GM13977 (cell line): Measurements from ENCODE around the gene SMG7.

Experiments
- DNase-seq: peaks from one replicate; pipeline ENCODE4 v3.0.0; 2012; ENCODE audit warnings: low spot score
- in situ Hi-C: fragments of 300-500 bp; cut with MboI; formaldehyde crosslinking; loops from one replicate; pipeline ENCODE4 v1.12.0; 2022; ENCODE audit warnings: low sequenced_read_pairs, low pct_unique_long_range_greater_than_20kb, mixed read lengths, inconsistent platforms; ENCODE audit not compliant: unreplicated experiment
- TF ChIP-seq, protein P1 (sequence below): IDR thresholded peaks from 2 replicates; pipeline ENCODE4 v1.5.1; 2012; ENCODE audit warnings: mild to moderate bottlenecking, control low read depth; ENCODE audit not compliant: insufficient read depth; ENCODE audit errors: extremely low read depth, missing control alignments

Gene SMG7

DNA sequence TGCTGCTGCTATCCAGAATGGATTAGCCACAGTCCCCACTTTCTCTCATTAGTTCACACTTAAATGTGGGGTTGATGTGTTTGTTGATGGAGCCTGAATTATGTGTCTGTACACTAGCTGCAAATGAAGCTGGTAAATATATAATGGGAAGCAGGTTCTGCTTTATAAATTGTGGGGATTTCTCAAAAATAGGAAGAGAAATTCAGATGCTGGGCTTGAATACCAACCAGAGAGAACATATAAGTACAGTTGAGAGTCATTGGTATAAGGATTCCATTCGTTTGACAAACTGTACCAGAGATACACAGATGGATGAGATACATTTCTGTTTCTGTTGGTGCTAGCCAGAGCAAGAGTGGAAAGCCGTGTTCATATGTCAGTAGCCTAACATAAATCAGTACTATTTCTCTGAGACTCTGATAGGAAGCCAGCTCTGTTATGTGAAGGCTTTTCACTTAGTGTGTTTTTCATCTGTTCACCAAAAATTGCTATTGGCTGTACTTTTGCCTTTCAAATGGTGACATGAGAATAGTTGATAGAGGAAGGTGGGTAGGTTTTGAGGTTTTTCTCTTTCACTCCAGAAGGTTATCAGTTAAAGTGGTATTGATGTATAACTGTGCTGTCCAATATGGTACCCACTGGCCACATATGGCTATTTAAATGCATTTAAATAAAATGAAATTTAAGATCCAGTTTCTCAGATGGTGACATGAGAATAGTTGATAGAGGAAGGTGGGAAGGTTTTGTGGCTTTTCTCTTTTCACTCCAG lies 15.6 kb downstream of the SMG7 start:
- in situ Hi-C loops = no loop called here
- TF ChIP-seq, protein P1, sequence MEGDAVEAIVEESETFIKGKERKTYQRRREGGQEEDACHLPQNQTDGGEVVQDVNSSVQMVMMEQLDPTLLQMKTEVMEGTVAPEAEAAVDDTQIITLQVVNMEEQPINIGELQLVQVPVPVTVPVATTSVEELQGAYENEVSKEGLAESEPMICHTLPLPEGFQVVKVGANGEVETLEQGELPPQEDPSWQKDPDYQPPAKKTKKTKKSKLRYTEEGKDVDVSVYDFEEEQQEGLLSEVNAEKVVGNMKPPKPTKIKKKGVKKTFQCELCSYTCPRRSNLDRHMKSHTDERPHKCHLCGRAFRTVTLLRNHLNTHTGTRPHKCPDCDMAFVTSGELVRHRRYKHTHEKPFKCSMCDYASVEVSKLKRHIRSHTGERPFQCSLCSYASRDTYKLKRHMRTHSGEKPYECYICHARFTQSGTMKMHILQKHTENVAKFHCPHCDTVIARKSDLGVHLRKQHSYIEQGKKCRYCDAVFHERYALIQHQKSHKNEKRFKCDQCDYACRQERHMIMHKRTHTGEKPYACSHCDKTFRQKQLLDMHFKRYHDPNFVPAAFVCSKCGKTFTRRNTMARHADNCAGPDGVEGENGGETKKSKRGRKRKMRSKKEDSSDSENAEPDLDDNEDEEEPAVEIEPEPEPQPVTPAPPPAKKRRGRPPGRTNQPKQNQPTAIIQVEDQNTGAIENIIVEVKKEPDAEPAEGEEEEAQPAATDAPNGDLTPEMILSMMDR = no peak
- no peak for DNase-seq

DNA sequence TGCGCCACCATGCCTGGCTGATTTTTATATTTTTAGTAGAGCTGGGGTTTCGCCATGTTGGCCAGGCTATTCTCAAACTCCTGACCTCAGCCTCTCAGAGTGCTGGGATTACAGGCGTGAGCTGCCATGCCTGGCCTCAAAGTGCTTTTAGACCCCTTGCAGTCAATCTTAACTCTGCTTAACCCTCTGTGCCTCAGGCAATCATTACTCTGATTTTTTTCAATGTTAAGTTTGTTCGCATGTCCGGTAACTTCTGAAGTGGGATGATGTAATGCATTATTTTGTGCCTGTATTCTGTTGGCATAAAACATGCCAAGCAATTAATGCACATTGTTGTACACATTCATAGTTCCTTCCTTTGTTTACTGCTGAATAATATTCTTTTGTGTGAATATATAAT lies 18.6 kb downstream of the SMG7 start:
- TF ChIP-seq, protein P1 = no peak
- DNase-seq = no peak
- in situ Hi-C loops = no loop called here

DNA sequence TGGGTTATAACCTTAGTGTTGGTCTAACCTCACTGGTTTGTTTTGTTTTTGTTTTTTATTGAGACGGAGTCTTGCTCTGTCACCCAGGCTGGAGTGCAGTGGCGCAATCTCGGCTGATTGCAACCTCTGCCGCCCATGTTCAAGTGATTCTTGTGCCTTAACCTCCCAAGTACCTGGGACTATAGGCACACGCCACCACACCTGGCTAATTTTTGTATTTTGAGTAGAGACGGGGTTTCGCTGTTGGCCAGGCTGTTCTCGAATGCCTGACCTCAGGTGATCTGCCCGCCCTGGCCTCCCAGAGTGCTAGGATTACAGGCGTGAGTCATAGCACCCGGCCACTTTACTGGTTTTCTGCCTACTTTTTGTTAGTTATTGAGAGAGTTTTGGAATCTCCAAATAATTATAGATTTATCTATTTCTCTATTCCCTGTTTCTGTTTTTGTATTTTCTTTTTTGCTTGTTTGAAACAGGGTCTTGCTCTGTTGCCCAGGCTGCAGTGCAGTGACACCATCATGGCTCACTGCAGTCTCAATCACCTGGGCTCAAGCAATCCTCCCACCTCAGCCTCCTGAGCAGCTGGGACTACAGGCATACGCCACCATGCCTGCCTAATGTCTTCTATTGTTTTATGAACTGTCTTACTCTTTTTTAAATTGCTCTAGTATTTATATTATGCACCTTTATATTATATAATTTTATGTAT lies 21.4 kb downstream of the SMG7 start:
- DNase-seq = no peak
- in situ Hi-C loops = no loop called here
- TF ChIP-seq, protein P1 = no peak

DNA sequence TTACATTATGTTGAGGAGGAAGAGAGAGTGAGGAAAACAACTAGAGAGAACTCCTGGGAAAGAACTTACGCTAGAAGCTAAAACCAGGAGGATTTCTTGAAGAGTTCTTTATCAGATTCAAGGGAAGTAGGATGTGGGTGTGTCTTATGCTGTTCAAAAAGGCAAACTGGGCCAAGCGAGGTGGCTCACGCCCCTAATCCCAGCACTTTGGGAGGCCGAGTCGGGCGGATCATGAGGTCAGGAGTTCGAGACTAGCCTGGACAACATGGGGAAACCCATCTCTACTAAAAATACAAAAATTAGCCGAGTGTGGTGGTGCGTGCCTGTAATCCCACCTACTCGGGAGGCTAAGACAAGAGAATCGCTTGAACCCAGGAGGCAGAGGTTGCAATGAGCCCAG lies 23.1 kb downstream of the SMG7 start:
- DNase-seq = no peak
- TF ChIP-seq, protein P1 = no peak
- in situ Hi-C loops = no loop called here

DNA sequence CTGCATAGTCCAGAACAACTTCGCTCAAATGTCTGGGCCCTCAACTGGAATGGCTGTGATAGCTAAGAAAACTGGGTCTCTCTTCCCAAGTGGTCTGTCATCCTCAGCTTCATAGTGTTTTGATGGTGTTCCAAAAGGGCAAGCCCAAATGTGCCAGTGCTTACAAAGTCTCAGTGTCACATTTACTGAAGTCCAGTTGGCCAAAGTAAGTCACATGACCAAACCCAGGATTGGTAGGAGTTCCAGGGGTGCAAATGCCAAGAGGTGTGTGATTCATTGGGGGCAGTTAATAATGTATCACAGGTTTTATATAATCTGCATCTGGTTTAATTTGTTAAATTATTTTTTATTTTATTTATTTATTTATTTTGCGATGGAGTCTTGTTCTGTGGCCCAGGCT lies 24.9 kb downstream of the SMG7 start:
- in situ Hi-C loops = no loop called here
- TF ChIP-seq, protein P1 = no peak
- DNase-seq = no peak

DNA sequence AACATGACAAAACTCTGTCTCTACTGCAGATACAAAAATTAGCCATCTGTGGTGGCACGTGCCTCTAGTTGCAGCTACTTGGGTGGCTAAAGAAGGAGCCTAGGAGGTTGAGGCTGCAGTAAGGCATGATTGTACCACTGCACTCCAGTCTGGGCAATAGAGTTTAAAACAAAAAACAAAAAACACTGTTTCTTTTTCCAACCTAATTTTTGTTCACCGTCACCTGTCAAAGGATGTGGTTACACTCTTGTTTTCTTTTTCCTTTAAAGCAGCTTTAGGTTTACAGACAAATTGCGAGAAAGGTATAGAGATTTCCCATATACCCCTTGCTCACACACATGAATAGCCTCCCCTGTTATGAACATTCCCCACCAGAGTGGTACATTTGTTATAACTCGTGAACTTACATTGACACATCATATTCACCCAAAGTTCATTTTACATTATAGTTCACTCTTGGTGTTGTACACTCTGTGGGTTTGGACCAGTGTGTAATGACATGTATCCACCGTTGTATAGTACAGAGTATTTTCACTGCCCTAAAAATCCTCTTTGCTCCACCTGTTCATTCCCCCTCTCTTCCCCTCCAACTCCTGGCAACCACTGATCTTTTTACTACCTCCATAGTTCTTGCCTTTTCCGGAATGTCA lies 26.2 kb downstream of the SMG7 start:
- in situ Hi-C loops = no loop called here
- TF ChIP-seq, protein P1 = no peak
- no peak for DNase-seq
